HG03097 (cell line): ENCODE measurements around the gene APOBEC3H.
A peak's percentile ranks its signal among the peaks of the same experiment; 100 is the strongest.

ENCODE experiments used
- ATAC-seq: cut with Tn5 transposase; IDR thresholded peaks from one replicate; pipeline ENCODE4 v1.9.1; 2021; ENCODE audit not compliant: unreplicated experiment, low FRiP score

The APOBEC3H gene

GRCh38 chr22:39152024-39152510 is 55.0 kb downstream of the APOBEC3H start:
- no peak for ATAC-seq

DNA sequence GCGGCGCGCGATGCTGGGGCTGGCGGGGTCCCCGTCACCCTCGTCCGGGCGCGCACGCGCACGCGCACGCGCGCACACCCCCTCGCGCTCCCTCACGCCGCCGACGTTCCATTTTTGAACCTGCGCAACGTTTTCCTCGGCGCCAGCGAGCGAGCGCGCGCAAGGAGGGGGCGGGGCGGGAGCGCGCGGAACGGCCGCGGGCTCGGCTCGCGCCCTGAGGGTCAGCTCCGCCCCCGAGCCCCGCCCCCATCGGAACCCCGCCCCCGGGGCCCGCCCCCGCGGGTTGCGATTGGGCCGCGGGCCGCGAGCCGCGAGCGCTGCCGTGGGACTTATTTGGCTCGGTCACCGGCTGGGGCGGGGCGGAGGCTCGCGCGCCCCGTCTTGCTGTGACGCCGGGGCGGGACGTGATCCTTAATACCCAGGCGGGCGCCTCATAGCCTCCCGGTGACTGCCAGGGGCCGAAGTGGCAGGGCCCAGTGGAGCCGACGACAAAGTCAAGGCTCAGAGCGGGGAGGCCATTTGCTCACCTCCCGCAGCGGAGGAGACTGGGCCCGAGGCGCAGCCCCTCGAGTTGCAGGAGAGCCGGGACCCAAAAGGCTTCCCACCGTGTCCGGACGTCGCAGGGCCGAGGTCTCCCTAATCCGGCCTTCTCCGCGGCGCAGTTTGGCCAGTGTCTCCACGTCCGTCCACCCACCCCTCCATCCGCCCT is 55.6 kb downstream of the APOBEC3H start, which contains the start of gene CBX7:
CBX7 (minus strand) TSS at position 170 of the 709 bp plus-strand sequence. CDS start 236 bp downstream, outside the sequence.
- peak; percentile 64 for ATAC-seq

DNA sequence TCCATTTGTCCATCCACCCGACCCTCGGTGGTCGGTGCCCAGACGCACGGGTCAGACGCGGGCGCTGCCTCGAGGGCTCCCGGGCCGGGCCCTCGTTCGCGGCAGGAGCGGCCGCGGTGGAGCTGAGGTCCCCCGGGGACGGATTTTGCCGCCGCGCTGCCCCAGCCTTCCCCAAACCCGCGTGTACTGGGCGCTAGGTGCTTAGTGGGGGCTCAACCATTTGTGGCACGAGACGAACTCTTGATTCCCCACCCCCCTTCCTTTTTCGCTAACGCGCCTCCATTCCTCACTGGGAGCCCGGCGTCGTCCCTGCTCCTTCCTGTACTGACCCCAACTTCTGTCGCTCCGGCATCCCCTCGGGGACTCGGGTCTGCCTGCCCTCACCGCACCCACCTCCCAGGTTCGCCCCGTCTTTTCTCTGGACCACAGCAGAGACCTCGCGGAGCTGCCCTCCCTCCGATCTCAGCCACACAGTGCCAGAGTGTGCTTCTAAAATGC is 56.2 kb downstream of the APOBEC3H start:
- ATAC-seq = no peak
